A549 treated with DMSO at 1 μM for 4 hours (cell line): ENCODE results near the gene USH1C. TPM values are rescaled to one million over a fixed set of nuclear protein-coding genes. Genes with fewer than 3 reads are reported as not detected.

Experiments used
- total RNA-seq: library from RNA; stranded (reverse); fragments of 200-300 nt; extraction: Qiagen RNA extraction; gene quantifications from 5 replicates; pipeline ENCODE4 v1.2.3, GENCODE V29; 2022; ENCODE audit warnings: low read depth

Gene USH1C
- total RNA-seq, result 0.59 to 1.0 TPM (median 0.94 TPM) in 5 replicates

DNA sequence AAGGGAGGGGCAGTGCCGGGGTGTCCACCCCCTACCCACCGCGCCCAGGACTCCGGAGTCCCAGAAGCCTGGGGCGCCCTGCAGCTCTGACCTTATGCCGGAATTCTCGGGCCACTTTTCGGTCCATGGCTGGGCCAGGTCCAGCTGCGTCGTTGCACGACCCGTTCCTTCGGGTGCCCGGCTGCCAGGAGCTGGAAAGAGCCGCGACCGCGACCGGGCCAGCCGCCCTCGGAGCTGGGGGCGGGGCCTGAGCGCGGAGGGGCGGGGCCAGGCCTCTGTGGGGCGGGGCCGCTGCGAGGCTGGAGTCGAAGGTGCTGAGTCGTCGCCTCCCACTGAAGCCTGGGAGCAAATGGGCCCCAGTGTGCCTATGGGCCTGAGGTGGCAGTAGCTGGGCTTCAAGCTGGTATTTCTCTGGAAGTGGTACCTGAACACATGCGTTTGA lies at the start of gene USH1C:
TSS of gene USH1C (minus strand) at position 236 of the 442 bp plus-strand sequence. CDS start at position 127, 109 bp downstream.

DNA sequence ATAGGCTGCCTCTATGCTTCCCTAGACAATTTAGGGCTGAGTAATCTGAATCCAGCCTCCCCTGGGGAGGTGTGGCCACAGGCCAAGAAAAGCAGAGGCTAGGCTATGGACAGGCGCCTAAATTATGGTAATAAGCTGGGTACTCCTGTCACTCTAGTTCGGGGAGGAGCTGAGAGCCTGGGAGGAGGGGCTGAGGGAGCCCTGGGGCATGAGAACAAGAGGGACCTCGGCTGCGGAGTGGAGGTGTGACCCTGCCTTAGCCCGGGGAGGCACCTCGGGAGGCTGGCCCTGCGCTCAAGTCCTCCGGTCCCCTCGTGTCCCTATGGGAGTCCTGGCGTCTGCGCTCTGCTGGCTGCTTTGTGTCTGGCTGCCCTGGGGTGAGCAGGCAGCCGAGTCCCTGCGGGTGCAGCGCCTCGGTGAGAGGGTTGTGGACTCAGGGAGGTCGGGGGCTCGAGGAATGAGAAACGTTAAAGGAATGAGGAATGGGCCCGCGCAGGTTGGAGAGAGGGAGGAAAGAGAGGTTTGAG lies 2.9 kb upstream of the USH1C start, which contains the start of gene OTOG:
TSS of gene OTOG (plus strand) at position 209 of the 527 bp plus-strand sequence. CDS start at position 323, 114 bp downstream.

GRCh38 chr11:17476317-17477083 lies 67.7 kb downstream of the USH1C start, which contains the start of gene ABCC8:
Gene ABCC8 (minus strand): TSS chr11:17476845. CDS start chr11:17476776, 69 bp downstream.

Other genes with a start within 250 kb of the USH1C start
- gene NCR3LG1, start 192.6 kb downstream of the USH1C start, total RNA-seq, result 2.3 to 3.7 TPM (median 3.3 TPM) in 5 replicates
- 0.15 to 0.62 TPM (median 0.37 TPM) in 5 replicates for gene KCNJ11, start 155.8 kb downstream of the USH1C start, total RNA-seq
- 1.3 to 2.7 TPM (median 1.7 TPM) in 5 replicates for gene ABCC8, start 67.6 kb downstream of the USH1C start, total RNA-seq
- gene OTOG, start 2.8 kb upstream of the USH1C start, total RNA-seq, result not detected in 5 replicates
- gene MYOD1, start 175.2 kb upstream of the USH1C start, total RNA-seq, result not detected in 5 replicates
- 0.06 to 0.11 TPM (median 0.07 TPM) in 5 replicates for gene KCNC1, start 190.4 kb upstream of the USH1C start, total RNA-seq